Measurements from ENCODE around the gene IPO11.
"Not testable (repeated sequence)": the region's sequence is repeated elsewhere in the genome, so short reads cannot be mapped to it uniquely, and the experiment has no call there.

The IPO11 gene

DNA sequence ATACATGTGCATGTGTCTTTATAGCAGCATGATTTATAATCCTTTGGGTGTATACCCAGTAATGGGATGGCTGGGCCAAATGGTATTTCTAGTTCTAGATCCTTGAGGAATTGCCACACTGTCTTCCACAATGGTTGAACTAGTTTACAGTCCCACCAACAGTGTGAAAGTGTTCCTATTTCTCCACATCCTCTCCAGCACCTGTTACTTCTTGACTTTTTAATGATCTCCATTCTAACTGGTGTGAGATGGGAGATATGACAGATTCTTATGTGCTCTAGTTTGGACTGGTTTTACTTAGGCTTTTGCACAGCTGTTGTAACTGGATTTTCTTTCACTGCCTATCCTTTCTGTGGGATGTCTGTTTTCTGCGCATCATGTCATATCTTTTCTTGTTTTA is 108.2 kb downstream of the IPO11 start:
- DNase-seq = not testable (repeated sequence)

DNA sequence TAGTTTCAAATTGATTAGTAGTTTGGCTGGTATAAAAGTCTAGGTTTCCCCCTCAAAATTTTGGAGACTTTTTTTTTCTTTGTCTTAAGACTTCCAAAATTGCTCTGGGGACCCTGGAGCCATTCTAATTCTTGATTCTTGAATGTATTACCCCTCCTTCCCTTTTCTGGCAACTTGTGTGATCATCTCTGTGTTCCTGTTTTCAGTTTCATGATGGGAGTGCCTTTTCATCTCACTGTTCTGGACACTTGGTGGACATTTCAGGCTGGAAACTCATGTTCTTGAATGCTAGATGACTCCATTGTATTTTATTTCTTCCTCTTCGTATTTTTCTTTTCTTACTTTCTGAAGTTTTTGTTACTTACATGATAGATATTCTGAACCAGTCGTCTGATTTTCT is 108.8 kb downstream of the IPO11 start:
- no peak for DNase-seq

DNA sequence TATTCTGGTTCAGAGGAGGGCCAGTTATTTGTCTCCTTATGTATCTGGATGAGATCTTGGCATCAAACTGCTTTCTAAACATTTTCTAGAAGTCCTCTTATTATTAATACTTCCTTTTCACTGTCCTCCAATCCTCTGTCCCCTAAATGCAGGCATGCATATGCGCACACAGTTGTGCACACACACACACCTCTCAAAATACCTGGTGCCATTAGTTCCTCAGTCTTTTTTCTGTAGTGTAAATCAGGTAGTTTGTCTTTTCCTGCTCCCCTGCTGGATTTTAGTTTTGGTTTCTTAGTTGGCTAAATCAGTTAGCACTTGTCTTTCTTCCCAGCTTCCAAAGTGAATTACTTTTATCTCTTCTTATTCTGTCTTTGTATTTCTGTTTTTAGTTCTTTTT is 110.2 kb downstream of the IPO11 start:
- DNase-seq = no peak

DNA sequence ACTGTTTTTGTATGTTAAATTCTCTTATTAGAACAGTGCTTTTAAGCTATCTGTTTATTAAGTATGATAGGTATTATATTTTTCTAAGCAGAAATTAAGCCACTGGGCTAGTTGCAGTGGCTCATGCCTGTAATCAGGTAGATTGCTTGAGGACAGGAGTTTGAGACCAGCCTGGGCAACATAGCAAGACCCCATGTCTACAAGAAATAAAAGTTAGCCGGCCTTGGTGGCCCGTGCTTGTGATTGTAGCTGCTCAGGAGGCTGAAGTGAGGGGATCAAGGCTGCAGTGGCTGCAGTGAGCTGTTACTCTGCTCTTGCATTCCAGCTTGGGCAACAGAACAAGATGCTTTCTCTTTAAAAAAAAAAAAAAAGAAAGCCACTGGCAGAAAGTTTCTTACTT is 121.0 kb downstream of the IPO11 start:
- DNase-seq = no peak

- DNase-seq = no peak
Observed at GRCh38 chr5:62534461-62535236, 122.1 kb downstream of the IPO11 start.

DNA sequence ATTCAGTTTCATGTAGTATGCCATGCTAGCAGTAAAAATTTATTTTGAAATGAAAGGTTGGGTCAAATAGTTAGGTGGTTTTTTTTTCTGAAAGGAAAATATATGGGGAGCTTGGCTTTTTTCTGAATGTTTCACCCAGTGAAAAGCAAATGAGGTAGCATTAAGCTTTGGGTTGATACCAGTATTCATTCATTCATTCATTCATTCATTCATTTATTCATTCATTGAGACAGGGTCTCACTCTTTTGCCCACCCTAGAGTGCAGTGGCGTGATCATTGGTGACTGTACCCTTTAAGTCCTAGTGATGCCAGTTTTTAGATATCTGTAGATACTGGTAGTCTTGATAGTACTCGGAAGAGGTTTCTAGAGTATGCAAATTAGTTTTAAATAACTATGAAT is 123.7 kb downstream of the IPO11 start:
- DNase-seq = no peak

- no peak for DNase-seq
Observed at GRCh38 chr5:62536783-62537182, 124.2 kb downstream of the IPO11 start.

DNA sequence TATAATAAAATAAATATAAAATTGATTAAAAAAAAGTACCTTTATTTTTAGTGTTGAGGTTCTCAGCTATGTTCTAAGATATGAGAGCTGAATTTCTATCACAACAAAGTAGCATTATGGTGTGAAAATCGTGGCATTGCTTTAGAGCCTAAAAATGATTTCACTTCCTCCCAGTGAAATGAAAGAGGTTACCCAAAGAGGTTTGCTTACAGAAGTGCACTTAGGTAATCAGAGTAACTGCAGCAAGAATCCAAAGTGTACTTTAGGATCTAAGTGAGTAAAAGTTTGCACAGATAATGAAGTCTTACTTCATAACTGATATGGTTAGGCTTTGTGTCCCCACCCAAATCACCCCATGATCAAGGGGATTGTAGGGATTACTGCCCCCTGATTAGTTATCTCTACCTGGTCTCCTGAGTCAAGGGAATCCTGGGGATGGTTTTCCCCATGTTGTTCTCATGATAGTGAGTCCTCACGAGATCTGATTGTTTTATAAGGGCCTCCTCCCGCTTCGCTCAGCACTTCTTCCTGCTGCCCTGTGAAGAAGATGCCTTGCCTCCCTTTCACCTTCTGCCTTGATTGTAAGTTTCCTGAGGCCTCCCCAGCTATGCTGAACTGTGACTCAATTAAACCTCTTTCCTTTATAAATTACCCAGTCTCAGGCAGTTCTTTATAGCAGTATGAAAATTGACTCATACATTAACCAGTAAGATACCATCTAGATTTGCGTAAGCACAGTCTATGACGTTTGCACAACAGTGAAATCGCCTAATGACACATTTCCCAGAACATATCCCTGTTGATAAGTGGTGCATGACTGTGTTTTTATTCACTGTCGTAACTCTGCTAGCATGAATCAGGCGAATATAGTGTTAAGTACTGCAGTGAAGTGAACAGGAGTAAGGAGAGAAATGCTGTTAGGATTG is 125.7 kb downstream of the IPO11 start:
- no peak for DNase-seq

GRCh38 chr5:62542720-62543119 is 130.2 kb downstream of the IPO11 start:
- no peak for DNase-seq

- DNase-seq = no peak
Observed at GRCh38 chr5:62547945-62548630, 135.5 kb downstream of the IPO11 start.

GRCh38 chr5:62550103-62550502 is 137.5 kb downstream of the IPO11 start:
- DNase-seq = no peak

- DNase-seq = no peak
Observed at GRCh38 chr5:62555930-62556329, 143.4 kb downstream of the IPO11 start.

DNA sequence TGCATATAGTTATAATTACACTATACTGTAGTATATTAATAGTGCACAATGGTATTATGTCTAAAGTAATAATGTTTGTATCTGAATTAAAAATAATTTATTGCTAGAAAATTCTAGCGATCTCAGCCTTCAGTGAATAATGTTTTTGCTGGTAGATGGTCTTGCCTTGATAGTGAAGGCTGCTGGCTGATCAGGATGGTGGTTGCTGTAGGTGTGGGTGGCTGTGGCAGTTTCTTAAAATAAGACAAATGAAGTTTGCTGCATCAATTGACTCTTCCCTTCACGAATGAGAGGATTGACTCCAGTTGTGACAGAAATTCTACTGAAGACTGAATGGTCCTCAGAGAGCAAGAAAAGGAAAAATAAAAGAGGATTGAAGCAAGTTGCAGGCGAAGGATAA is 146.4 kb downstream of the IPO11 start:
- DNase-seq = no peak

- no peak for DNase-seq
Observed at GRCh38 chr5:62560786-62561185, 148.2 kb downstream of the IPO11 start.

DNA sequence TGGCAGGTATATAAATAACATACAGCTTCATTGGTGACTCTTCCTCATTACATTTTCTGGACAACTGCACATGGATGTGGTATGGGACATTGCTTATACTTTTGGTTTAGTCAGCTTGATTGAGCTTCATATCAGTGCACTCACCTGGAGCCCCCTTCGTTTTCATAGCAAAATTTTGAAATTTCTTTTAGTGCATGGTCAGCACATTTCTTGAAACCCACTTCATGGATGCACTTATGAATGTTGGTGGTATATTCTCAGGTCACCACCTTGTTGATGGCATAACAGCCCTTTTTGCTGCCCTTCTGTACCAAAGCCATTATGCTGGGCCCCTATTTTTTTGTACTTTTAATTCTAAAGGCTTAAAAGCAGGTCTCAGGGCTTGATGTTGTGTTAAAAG is 149.3 kb downstream of the IPO11 start:
- no peak for DNase-seq

GRCh38 chr5:62562867-62563266 is 150.3 kb downstream of the IPO11 start:
- no peak for DNase-seq

DNA sequence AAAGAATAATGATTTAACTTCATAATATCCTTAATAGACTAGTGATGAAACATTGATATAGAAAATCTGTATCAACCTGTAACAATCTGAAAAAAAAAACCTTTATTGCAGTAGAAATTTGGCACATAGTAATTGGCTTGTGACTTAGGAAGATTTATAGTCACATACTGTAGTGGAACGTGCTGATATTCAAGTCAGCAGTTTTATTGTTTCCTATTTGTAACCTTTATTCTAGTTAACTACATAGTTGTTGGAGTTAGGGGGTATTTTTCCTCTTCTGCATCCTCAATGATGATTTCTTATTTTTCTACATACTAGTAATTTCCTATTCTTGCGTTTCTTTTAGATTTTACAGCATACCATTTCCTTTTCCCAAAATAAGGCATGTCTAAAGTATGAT is 151.5 kb downstream of the IPO11 start:
- DNase-seq = no peak

- DNase-seq = not testable (repeated sequence)
Observed at GRCh38 chr5:62565740-62566139, 153.2 kb downstream of the IPO11 start.

DNA sequence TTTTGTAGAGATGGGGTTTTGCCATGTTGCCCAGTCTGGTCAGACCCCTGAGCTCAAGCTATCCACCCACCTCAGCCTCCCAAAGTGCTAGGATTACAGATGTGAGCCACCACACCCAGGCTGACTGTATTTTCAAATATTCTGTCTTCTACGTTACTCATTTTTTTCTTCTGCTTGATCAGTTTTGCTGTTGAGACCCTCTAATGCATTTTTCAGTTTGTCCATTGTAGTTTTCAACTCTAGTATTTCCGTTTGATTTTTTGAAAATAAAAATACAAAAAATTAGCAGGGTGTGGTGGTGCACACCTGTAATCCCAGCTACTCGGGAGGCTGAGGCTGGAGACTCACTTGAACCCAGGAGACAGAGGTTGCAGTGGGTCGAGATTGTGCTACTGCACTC is 155.6 kb downstream of the IPO11 start:
- no peak for DNase-seq

DNA sequence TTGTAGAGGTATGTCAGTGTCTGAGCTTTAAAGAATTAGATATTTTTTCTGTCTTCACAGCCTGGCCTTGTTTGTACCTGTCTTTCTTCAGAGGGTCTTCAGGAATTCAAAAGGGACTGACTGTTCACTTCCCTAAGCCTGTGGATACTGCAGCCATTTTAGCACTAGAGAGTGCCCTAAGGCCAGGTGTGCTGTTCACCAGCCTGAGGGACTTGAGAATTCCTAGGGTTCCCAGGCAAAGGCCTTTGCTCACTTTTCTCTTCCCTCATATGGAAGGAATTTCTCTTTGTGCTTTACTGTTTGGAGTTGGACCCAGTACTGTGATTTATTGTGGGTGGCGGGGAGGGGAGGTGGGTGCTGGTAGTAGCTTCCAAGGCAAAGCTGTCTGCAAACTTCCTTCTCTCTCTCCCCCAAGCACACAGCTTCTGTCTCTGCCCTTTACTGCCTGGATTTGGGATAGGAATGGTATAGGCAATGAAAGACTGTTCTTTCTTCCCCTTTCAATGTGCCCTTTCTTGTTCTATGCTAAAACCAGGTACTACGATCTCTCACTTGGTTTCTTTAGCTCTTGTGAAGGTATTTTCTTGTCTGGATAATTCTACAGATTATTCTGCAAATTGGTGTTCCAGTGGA is 156.4 kb downstream of the IPO11 start:
- no peak for DNase-seq

- no peak for DNase-seq
Observed at GRCh38 chr5:62569470-62569869, 156.9 kb downstream of the IPO11 start.

GRCh38 chr5:62572918-62573514 is 160.5 kb downstream of the IPO11 start:
- DNase-seq = no peak

- no peak for DNase-seq
Observed at GRCh38 chr5:62574599-62574998, 162.0 kb downstream of the IPO11 start.
